Pulmonary artery endothelial cell (primary cell): ENCODE measurements around the gene CBX8. TPM values are rescaled to one million over a fixed set of nuclear protein-coding genes. Genes with fewer than 3 reads are reported as not detected.

ENCODE experiments used
- DNase-seq: peaks from one replicate; pipeline ENCODE4 v3.0.0-alpha.2; 2011; ENCODE audit warnings: low read depth, low spot score
- total RNA-seq: library from RNA; depleted of rRNA; stranded (reverse); fragments of >200 nt; gene quantifications from 2 replicates; pipeline ENCODE4 v1.2.3, GENCODE V29; 2014

The CBX8 gene
- total RNA-seq, 1 donor from 2014 or later: 1.4 TPM

GRCh38 chr17:79804856-79805696 lies 8.2 kb upstream of the CBX8 start:
- no peak for DNase-seq

- no peak for DNase-seq
Observed at GRCh38 chr17:79803997-79804855, 7.3 kb upstream of the CBX8 start.

GRCh38 chr17:79803421-79803996 lies 6.6 kb upstream of the CBX8 start:
- no peak for DNase-seq

GRCh38 chr17:79802736-79803420 lies 6.0 kb upstream of the CBX8 start:
- DNase-seq: no peak

GRCh38 chr17:79802039-79802735 lies 5.3 kb upstream of the CBX8 start:
- DNase-seq: no peak

GRCh38 chr17:79801156-79802038 lies 4.5 kb upstream of the CBX8 start:
- DNase-seq: no peak

- DNase-seq: no peak
Observed at GRCh38 chr17:79800325-79801155, 3.7 kb upstream of the CBX8 start.

GRCh38 chr17:79799538-79800324 lies 2.9 kb upstream of the CBX8 start:
- DNase-seq: no peak

GRCh38 chr17:79799174-79799537 lies 2.3 kb upstream of the CBX8 start:
- no peak for DNase-seq

GRCh38 chr17:79798299-79799173 lies 1.7 kb upstream of the CBX8 start:
- no peak for DNase-seq

- no peak for DNase-seq
Observed at GRCh38 chr17:79797492-79798298, 818 bp upstream of the CBX8 start.

- no peak for DNase-seq
Observed at GRCh38 chr17:79796444-79796762, 474 bp downstream of the CBX8 start.

- no peak for DNase-seq
Observed at GRCh38 chr17:79795795-79796443, 958 bp downstream of the CBX8 start.

GRCh38 chr17:79794659-79795511 lies 2.0 kb downstream of the CBX8 start:
- DNase-seq: no peak

GRCh38 chr17:79793924-79794304 lies 3.0 kb downstream of the CBX8 start:
- DNase-seq: no peak
